NCI-H1105 treated with DMSO at 0.1 percent for 48 hours (cell line): ENCODE measurements around the gene SLC25A28.

Experiments
- DNase-seq: peaks from one replicate; lab custom pipeline; 2025; lab: John Stamatoyannopoulos, UW

The SLC25A28 gene

GRCh38 chr10:99590799-99591198 lies 29.4 kb downstream of the SLC25A28 start:
- DNase-seq, result no peak

- DNase-seq, result no peak
Measured at GRCh38 chr10:99583687-99584086, 36.6 kb downstream of the SLC25A28 start.

GRCh38 chr10:99582255-99582770 lies 37.9 kb downstream of the SLC25A28 start:
- no peak for DNase-seq

- no peak for DNase-seq
Measured at GRCh38 chr10:99579971-99580370, 40.3 kb downstream of the SLC25A28 start.

- no peak for DNase-seq
Measured at GRCh38 chr10:99573790-99574189, 46.4 kb downstream of the SLC25A28 start.

GRCh38 chr10:99571816-99572215 lies 48.4 kb downstream of the SLC25A28 start:
- no peak for DNase-seq

GRCh38 chr10:99569961-99570360 lies 50.3 kb downstream of the SLC25A28 start:
- no peak for DNase-seq

GRCh38 chr10:99569253-99569939 lies 50.8 kb downstream of the SLC25A28 start:
- no peak for DNase-seq

- DNase-seq, result no peak
Measured at GRCh38 chr10:99565166-99565565, 55.1 kb downstream of the SLC25A28 start.

GRCh38 chr10:99564361-99564760 lies 55.9 kb downstream of the SLC25A28 start:
- DNase-seq, result no peak

GRCh38 chr10:99562631-99563030 lies 57.6 kb downstream of the SLC25A28 start:
- DNase-seq, result no peak
